ENCODE data around the gene NDUFS6. TPM values are rescaled to one million over a fixed set of nuclear protein-coding genes. Genes with fewer than 3 reads are reported as not detected.

The NDUFS6 gene
- 55.0 TPM for polyA plus RNA-seq (2012; ENCODE audit: missing spikeins)

- no peak for FAIRE-seq
- peak; percentile 69; the same call in 1 of the 2 replicates for TF ChIP-seq POLR2AphosphoS5 (IDR thresholded peaks at IDR 0.05; ENCODE audit: low read depth, low read length)
- TF ChIP-seq TAF1 (IDR thresholded peaks at IDR 0.05; ENCODE audit: borderline replicate concordance, low read depth, low read length) = peak; percentile 86
- TF ChIP-seq POLR2A (IDR thresholded peaks at IDR 0.05; ENCODE audit: low read depth, low read length) = peak; percentile 80
- peak; percentile 70 for DNase-seq (ENCODE audit: insufficient read length)
These were observed at the start of gene NDUFS6 for GRCh38 chr5:1801222-1801966. NDUFS6 (plus strand) TSS chr5:1801407; CDS start chr5:1801418, 11 bp downstream.

DNA sequence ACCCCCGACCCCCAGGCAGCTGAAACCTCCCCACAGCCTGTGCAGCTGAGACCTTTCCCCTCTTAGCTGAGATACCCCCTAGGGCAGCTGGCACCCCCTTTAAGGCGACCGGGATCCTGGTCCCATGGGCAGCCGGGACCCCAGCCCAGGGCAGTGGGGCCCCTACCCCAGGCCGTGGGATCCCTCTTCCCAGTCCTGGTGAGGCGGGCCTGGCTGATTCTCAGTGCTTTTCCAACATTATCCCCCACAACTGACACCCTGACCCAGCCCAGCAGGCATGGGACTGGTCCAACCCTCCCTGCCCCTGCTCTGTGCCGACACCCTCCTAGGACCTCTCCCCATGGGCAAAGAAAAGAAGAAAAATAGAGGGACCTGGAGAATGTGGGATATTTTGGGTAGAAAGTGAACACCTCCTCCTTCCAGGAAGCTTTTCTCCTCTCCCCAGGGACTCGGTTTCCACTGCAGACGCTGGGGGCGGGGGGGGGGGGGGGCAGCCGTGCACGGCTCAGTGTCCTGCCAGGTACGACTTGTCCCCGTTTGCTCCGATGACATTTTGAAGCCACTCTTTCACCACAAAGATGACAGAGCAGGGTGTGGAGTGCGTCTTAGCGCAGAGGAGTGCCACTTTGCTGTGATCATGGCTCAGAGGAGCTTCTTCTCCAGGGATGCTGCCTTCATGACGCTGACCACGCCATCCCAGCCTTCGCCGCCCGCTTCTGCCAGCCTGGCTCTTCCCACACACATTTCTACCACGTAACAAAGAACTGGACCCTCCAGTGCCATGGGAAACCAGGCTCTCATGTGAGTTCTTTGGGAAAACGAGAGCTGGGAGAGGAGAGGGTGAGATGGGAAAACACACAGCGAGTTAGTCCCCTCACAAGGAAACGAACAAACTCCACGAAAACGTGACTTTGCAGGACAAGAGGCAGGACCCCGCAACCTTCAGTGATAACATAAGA lies 49.1 kb upstream of the NDUFS6 start:
- TF ChIP-seq TAF1 (IDR thresholded peaks at IDR 0.05; ENCODE audit: borderline replicate concordance, low read depth, low read length) (no peak), POLR2AphosphoS5 (IDR thresholded peaks at IDR 0.05; ENCODE audit: low read depth, low read length) (no peak), POLR2A (IDR thresholded peaks at IDR 0.05; ENCODE audit: low read depth, low read length) (no peak)
- DNase-seq (ENCODE audit: insufficient read length) = no peak
- no peak for FAIRE-seq

- no peak for DNase-seq (ENCODE audit: insufficient read length)
- no peak for TF ChIP-seq TAF1 (IDR thresholded peaks at IDR 0.05; ENCODE audit: borderline replicate concordance, low read depth, low read length)
- FAIRE-seq = no peak
These were observed 48.3 kb upstream of the NDUFS6 start for GRCh38 chr5:1752881-1753280.

DNA sequence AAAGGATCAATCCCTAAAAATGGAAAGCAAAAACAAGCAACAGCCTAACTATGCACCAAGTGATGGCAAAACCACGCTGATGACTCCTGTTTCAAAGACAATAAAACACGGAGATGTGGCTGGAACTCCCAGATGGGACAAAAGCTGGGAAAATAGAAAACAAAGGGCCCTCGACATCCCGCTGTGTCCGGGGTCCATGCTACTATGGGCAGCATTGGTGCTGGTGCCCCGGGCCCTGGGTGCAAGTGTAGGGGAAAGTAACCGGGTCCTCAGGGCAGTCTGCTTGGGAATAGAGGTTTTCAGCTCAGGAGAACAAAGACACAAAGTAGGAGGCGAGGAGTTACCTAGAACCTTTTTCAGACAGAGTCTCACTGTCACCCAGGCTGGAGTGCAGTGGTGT lies 47.7 kb upstream of the NDUFS6 start:
- DNase-seq (ENCODE audit: insufficient read length) (no peak), FAIRE-seq (no peak)

DNA sequence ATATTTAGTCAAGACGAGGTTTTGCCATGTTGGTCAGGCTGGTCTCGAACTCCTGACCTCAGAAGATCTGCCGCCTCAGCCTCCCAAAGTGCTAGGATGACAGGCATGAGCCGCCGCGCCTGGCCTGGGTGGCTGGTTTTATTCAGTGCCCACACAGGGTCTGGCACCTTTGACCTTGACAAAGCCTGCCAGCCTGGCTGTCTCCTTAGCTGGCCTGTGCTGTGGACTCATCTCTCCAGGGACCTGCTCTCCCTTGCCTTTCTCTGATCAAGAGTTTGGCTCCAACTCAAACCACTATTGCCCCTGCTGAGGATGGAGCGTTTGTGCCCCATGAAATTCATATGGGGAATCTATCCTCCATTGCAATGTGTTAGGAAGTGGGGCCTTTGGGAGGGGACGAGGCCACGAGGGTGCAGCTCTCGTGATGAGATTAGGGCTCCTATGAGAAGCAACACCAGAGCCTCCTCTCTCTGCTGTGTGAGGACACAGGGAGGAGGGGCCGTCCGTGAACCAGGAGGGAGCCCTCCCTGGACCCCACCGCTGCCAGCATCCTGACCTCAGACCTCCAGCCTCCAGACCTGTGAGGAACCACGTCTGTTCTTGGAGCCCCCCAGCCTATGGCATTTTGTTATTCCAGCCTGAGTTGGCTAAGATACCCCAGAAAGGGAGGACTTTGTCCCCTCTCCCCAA lies 46.5 kb upstream of the NDUFS6 start:
- no peak for DNase-seq (ENCODE audit: insufficient read length)
- TF ChIP-seq POLR2A (IDR thresholded peaks at IDR 0.05; ENCODE audit: low read depth, low read length) (no peak), POLR2AphosphoS5 (IDR thresholded peaks at IDR 0.05; ENCODE audit: low read depth, low read length) (no peak), TAF1 (IDR thresholded peaks at IDR 0.05; ENCODE audit: borderline replicate concordance, low read depth, low read length) (no peak)
- FAIRE-seq = no peak

More for the DNA sequence above, 47.7 kb upstream of the NDUFS6 start:
- TF ChIP-seq POLR2AphosphoS5 (IDR thresholded peaks at IDR 0.05; ENCODE audit: low read depth, low read length) = no peak
- no peak for TF ChIP-seq TAF1 (IDR thresholded peaks at IDR 0.05; ENCODE audit: borderline replicate concordance, low read depth, low read length)
- TF ChIP-seq POLR2A (IDR thresholded peaks at IDR 0.05; ENCODE audit: low read depth, low read length) = no peak

DNA sequence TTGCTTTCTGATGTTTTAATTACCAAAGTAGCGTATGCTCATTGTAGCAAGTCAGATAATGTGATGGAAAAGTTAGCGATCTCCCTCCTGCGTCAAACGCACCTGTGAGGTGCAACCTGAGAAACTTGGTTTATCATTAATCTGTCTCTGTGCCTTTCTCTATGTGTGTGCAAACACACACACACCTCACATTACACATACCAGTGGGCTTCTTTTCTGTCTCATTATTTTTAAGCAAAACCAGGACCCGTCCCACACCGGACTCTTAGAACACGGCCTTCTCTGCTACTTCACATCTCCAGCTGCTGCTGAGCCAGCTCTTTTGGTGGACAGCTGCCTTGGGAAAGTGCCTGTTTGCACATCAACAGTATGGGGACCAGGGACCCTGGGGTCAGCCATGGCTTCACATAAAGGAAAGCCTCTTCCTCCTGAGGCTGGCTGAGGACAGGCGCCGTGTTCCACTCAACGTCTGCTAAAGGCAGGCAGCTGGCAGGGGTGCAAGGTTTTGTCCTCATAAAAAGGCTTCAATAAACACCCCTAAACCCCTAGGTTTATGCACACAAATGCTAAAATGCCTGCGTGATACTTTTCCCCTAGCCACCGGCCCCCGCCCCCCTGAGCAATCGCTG lies 45.8 kb upstream of the NDUFS6 start:
- FAIRE-seq (no peak), DNase-seq (ENCODE audit: insufficient read length) (no peak)
- no peak for TF ChIP-seq TAF1 (IDR thresholded peaks at IDR 0.05; ENCODE audit: borderline replicate concordance, low read depth, low read length)
- TF ChIP-seq POLR2A (IDR thresholded peaks at IDR 0.05; ENCODE audit: low read depth, low read length) = no peak
- TF ChIP-seq POLR2AphosphoS5 (IDR thresholded peaks at IDR 0.05; ENCODE audit: low read depth, low read length) = no peak

DNA sequence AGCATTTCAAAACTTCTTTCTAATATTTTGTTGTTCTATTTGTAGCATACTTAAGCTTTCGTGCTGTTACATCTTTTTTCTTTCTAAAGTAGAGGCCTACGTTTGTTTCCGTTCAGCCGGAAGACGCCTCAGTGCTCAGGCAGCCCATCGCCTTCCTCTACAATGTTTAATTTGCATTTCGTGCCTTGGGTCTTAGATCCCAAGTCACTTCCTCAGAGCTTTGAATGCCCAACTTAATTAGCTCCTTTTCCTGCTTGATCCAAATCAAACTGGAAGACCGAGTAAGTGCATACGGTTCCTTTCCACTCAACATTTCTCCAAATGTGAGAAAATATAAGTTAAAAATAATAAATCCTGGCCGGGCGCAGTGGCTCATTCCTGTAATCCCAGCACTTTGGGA lies 44.7 kb upstream of the NDUFS6 start:
- FAIRE-seq (no peak), DNase-seq (ENCODE audit: insufficient read length) (no peak)
- no peak for TF ChIP-seq POLR2AphosphoS5 (IDR thresholded peaks at IDR 0.05; ENCODE audit: low read depth, low read length)
- TF ChIP-seq TAF1 (IDR thresholded peaks at IDR 0.05; ENCODE audit: borderline replicate concordance, low read depth, low read length) = no peak
- no peak for TF ChIP-seq POLR2A (IDR thresholded peaks at IDR 0.05; ENCODE audit: low read depth, low read length)

DNA sequence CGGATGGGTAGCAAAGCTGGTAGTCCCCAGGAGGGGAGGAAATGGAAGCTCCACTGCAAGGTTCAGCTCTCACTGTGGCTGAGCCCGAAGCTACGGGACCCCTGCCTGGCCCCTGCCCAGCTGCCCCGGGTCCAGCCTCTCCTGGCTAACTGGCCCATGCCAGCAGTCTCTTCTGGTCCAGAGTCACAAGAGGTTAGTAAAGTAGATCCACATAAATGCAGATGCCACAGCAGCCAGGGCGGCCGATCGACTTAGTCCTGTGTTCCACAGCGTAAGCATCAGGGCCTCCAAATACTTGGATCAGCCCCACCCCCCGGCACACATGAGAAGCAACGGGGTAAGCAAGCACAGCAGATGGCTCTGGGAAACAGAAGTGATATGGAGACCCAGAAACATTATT lies 43.7 kb upstream of the NDUFS6 start:
- no peak for FAIRE-seq
- TF ChIP-seq POLR2A (IDR thresholded peaks at IDR 0.05; ENCODE audit: low read depth, low read length) = no peak
- TF ChIP-seq TAF1 (IDR thresholded peaks at IDR 0.05; ENCODE audit: borderline replicate concordance, low read depth, low read length) = no peak
- TF ChIP-seq POLR2AphosphoS5 (IDR thresholded peaks at IDR 0.05; ENCODE audit: low read depth, low read length) = no peak
- no peak for DNase-seq (ENCODE audit: insufficient read length)

- TF ChIP-seq TAF1 (IDR thresholded peaks at IDR 0.05; ENCODE audit: borderline replicate concordance, low read depth, low read length) (no peak), POLR2AphosphoS5 (IDR thresholded peaks at IDR 0.05; ENCODE audit: low read depth, low read length) (no peak), POLR2A (IDR thresholded peaks at IDR 0.05; ENCODE audit: low read depth, low read length) (no peak)
- no peak for DNase-seq (ENCODE audit: insufficient read length)
- no peak for FAIRE-seq
These were observed 42.6 kb upstream of the NDUFS6 start for GRCh38 chr5:1758574-1758973.

DNA sequence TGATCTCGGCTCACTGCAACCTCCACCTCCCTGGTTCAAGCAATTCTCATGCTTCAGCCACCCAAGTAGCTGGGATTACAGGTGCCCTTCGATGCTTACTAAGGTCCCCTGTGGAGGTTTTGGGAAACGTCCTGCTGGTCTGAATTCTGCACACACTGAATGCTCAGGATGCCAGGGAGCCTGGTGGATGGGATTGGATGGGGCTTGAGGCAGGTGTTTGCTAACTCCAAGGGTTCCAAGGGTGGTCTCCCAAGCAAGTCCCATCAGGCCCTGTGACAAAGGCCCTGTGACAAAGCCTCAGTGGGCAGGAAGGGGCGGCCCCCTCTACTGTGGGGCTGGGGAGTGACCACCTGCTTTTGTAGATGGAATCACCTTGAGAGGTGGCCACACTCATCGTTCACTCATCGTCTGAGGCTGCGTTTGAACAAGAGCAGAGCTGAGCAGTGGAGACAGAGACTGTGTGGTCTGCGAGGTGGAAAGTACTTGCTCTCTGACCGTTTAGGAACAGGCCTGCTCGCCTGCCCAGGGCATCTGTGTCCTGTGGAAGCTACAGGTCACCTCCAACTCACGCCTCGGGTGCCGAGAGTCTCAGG lies 41.7 kb upstream of the NDUFS6 start:
- DNase-seq (ENCODE audit: insufficient read length) (no peak), FAIRE-seq (no peak)
- TF ChIP-seq TAF1 (IDR thresholded peaks at IDR 0.05; ENCODE audit: borderline replicate concordance, low read depth, low read length) (no peak), POLR2A (IDR thresholded peaks at IDR 0.05; ENCODE audit: low read depth, low read length) (no peak), POLR2AphosphoS5 (IDR thresholded peaks at IDR 0.05; ENCODE audit: low read depth, low read length) (no peak)
